ENCODE results near the gene MRFAP1L1.

- no peak for TF ChIP-seq CTCF (IDR thresholded peaks at IDR 0.05 in 8 of 11, conservative IDR thresholded peaks at IDR 0.05 in 3 of 11)
- no peak for TF ChIP-seq POLR2A (IDR thresholded peaks at IDR 0.05)
Measured at GRCh38 chr4:6693231-6694176, 16.2 kb downstream of the MRFAP1L1 start, which contains the start of gene S100P.

All from spleen (tissue), 7 donors.